Fibroblast of lung (primary cell): ENCODE data around the gene CCDC18. TPM values are rescaled to one million over a fixed set of nuclear protein-coding genes. Genes with fewer than 3 reads are reported as not detected.

ENCODE experiments used
- DNase-seq, 2 donors: peaks; one replicate each; pipeline versions ENCODE4 v3.0.0 to v3.0.0-alpha.2; 2010; ENCODE audit warnings: low read depth in 2 of 2
- H2AFZ ChIP-seq: 2 replicates; pipeline ENCODE4 v1.5.1; 2012; ENCODE audit warnings: low read length, control low read depth, inconsistent platforms
- H3K27ac ChIP-seq: 2 replicates; pipeline ENCODE4 v1.5.1; 2011; ENCODE audit warnings: low read length, control low read depth; ENCODE audit not compliant: insufficient read depth
- H3K27me3 ChIP-seq: 2 replicates; pipeline ENCODE4 v1.5.1; 2011; ENCODE audit warnings: mild to moderate bottlenecking, low read length; ENCODE audit not compliant: control insufficient read depth, insufficient read depth
- H3K36me3 ChIP-seq: 2 replicates; pipeline ENCODE4 v1.5.1; 2011; ENCODE audit warnings: low read length; ENCODE audit not compliant: control insufficient read depth, insufficient read depth
- H3K4me1 ChIP-seq: 2 replicates; pipeline ENCODE4 v1.5.1; 2011; ENCODE audit warnings: low read length; ENCODE audit not compliant: control insufficient read depth, insufficient read depth; ENCODE audit errors: extremely low read depth
- H3K4me2 ChIP-seq: 2 replicates; pipeline ENCODE4 v1.5.1; 2011; ENCODE audit warnings: low read length, control low read depth; ENCODE audit not compliant: insufficient read depth; ENCODE audit errors: extremely low read depth
- H3K4me3 ChIP-seq, 4 experiments: fragments of 200-600 bp in 1 of 4; sonication (generic) in 1 of 4; replicated peaks in 1 of 4; 2 replicates each; pipeline ENCODE4 v1.5.1; 2011 to 2016; ENCODE audit warnings: low read length in 4 of 4, low read depth in 3 of 4, mild to moderate bottlenecking in 3 of 4, control low read depth in 2 of 4, inconsistent platforms in 1 of 4, mixed read lengths in 1 of 4; ENCODE audit not compliant: insufficient read depth in 1 of 4; ENCODE audit errors: control extremely low read depth in 1 of 4
- H3K79me2 ChIP-seq: 2 replicates; pipeline ENCODE4 v1.5.1; 2012; ENCODE audit warnings: mild to moderate bottlenecking, low read length, inconsistent platforms; ENCODE audit not compliant: control insufficient read depth, insufficient read depth
- H3K9ac ChIP-seq: 2 replicates; pipeline ENCODE4 v1.5.1; 2011; ENCODE audit warnings: mild to moderate bottlenecking, low read length, control low read depth; ENCODE audit not compliant: insufficient read depth
- H3K9me3 ChIP-seq: 2 replicates; pipeline ENCODE4 v1.5.1; 2012; ENCODE audit warnings: low read depth, low read length; ENCODE audit not compliant: control insufficient read depth, insufficient read depth
- H4K20me1 ChIP-seq: 2 replicates; pipeline ENCODE4 v1.5.1; 2011; ENCODE audit warnings: low read length; ENCODE audit not compliant: control insufficient read depth, insufficient read depth; ENCODE audit errors: extremely low read depth
- CTCF ChIP-seq, 2 donors: IDR thresholded peaks in 1 of 2; conservative IDR thresholded peaks in 1 of 2; 1 replicate in 1 of 2; 2 replicates in 1 of 2; pipeline ENCODE4 v1.5.1; 2011 to 2012; ENCODE audit warnings: low read length in 2 of 2, control low read depth in 1 of 2, inconsistent platforms in 1 of 2, low read depth in 1 of 2, mild to moderate bottlenecking in 1 of 2
- EZH2 ChIP-seq: IDR thresholded peaks from 2 replicates; pipeline ENCODE4 v1.5.1; 2012; ENCODE audit warnings: low read length, control low read depth, mild to moderate bottlenecking; ENCODE audit errors: missing control alignments
- polyA plus RNA-seq, 2 donors: library from polyadenylated mRNA; depleted of rRNA in 1 of 2; stranded (reverse) in 1 of 2; unstranded in 1 of 2; fragments of >200 nt; gene quantifications; 2 replicates each; pipeline ENCODE4 v1.2.1, GENCODE V29; 2011 to 2012; ENCODE audit warnings: missing spikeins in 1 of 2
- total RNA-seq: library from RNA; depleted of rRNA; stranded (reverse); fragments of >200 nt; gene quantifications from 2 replicates; pipeline ENCODE4 v1.2.1, GENCODE V29; 2014

The CCDC18 gene
- total and polyA plus RNA-seq, 2 donors (not counting 1 experiment from before 2014, with no cell fraction given), result 3.1 to 15.4 TPM

GRCh38 chr1:93205892-93206566 is 25.5 kb downstream of the CCDC18 start:
- TF ChIP-seq EZH2 (no peak), CTCF (conservative IDR thresholded peaks at IDR 0.05 in 1 of 2, IDR thresholded peaks at IDR 0.05 in 1 of 2; ENCODE audit: low read depth in 1 of 2, low read length in 2 of 2) (no peak)
- no peak overlapping the region for H3K27ac ChIP-seq
- H3K4me3 ChIP-seq, result no peak overlapping the region
- no peak overlapping the region for H3K4me2 ChIP-seq
- H3K27me3 ChIP-seq, result no peaks in the 10 kb centered on the region
- no peaks in the 10 kb centered on the region for H3K36me3 ChIP-seq
- H3K9ac ChIP-seq, result no peak overlapping the region
- no peaks in the 10 kb centered on the region for H3K4me1 ChIP-seq
- no peak for DNase-seq
- H3K79me2 ChIP-seq, result no peaks in the 10 kb centered on the region
- no peak overlapping the region for H2AFZ ChIP-seq
- no peaks in the 10 kb centered on the region for H4K20me1 ChIP-seq
- no peaks in the 10 kb centered on the region for H3K9me3 ChIP-seq

GRCh38 chr1:93206567-93206954 is 26.0 kb downstream of the CCDC18 start:
- H3K27ac ChIP-seq, result no peak overlapping the region
- H3K4me1 ChIP-seq, result no peaks in the 10 kb centered on the region
- H2AFZ ChIP-seq, result no peak overlapping the region
- H3K4me2 ChIP-seq, result no peak overlapping the region
- no peak overlapping the region for H3K4me3 ChIP-seq
- no peaks in the 10 kb centered on the region for H3K36me3 ChIP-seq
- H3K79me2 ChIP-seq, result no peaks in the 10 kb centered on the region
- no peak for DNase-seq
- no peaks in the 10 kb centered on the region for H3K9me3 ChIP-seq
- no peak overlapping the region for H3K9ac ChIP-seq
- H4K20me1 ChIP-seq, result no peaks in the 10 kb centered on the region
- no peak for TF ChIP-seq EZH2
- no peak for TF ChIP-seq CTCF (conservative IDR thresholded peaks at IDR 0.05 in 1 of 2, IDR thresholded peaks at IDR 0.05 in 1 of 2; ENCODE audit: low read depth in 1 of 2, low read length in 2 of 2)
- H3K27me3 ChIP-seq, result no peaks in the 10 kb centered on the region

GRCh38 chr1:93207211-93207610 is 26.7 kb downstream of the CCDC18 start:
- no peak overlapping the region for H3K9ac ChIP-seq
- H3K79me2 ChIP-seq, result no peaks in the 10 kb centered on the region

More at GRCh38 chr1:93207211-93207610, 26.7 kb downstream of the CCDC18 start:
- Histone ChIP-seq H3K27me3 (no peaks in the 10 kb centered on the region), H3K27ac (no peak overlapping the region), H2AFZ (no peak overlapping the region), H3K9me3 (no peaks in the 10 kb centered on the region), H3K4me1 (no peaks in the 10 kb centered on the region), H3K4me3 (no peak overlapping the region), H4K20me1 (no peaks in the 10 kb centered on the region), H3K36me3 (no peaks in the 10 kb centered on the region), H3K4me2 (no peak overlapping the region)
- TF ChIP-seq CTCF (conservative IDR thresholded peaks at IDR 0.05 in 1 of 2, IDR thresholded peaks at IDR 0.05 in 1 of 2; ENCODE audit: low read depth in 1 of 2, low read length in 2 of 2) (no peak), EZH2 (no peak)
- DNase-seq, result peak in 1 of 2 donors; percentile 16
